NCI-H1048 (cell line): Measurements from ENCODE around the gene ABCA12.
A peak's percentile ranks its signal among the peaks of the same experiment; 100 is the strongest.

Experiments used
- DNase-seq: peaks from one replicate; lab custom pipeline; 2025; lab: John Stamatoyannopoulos, UW

The ABCA12 gene

GRCh38 chr2:215032153-215032552, 106.3 kb downstream of the ABCA12 start:
- peak; percentile 67 for DNase-seq

GRCh38 chr2:215031321-215031720, 107.1 kb downstream of the ABCA12 start:
- no peak for DNase-seq

- no peak for DNase-seq
Observed at GRCh38 chr2:215029936-215030335, 108.5 kb downstream of the ABCA12 start.

- no peak for DNase-seq
Observed at GRCh38 chr2:215028231-215028630, 110.2 kb downstream of the ABCA12 start.

- DNase-seq, result no peak
Observed at GRCh38 chr2:215027779-215028178, 110.6 kb downstream of the ABCA12 start.

GRCh38 chr2:215022910-215023309, 115.5 kb downstream of the ABCA12 start:
- DNase-seq, result no peak

GRCh38 chr2:215022418-215022817, 116.0 kb downstream of the ABCA12 start:
- no peak for DNase-seq

GRCh38 chr2:215020283-215020682, 118.1 kb downstream of the ABCA12 start:
- no peak for DNase-seq

- DNase-seq, result no peak
Observed at GRCh38 chr2:215019521-215020145, 118.8 kb downstream of the ABCA12 start.

GRCh38 chr2:215019085-215019484, 119.3 kb downstream of the ABCA12 start:
- no peak for DNase-seq

- DNase-seq, result no peak
Observed at GRCh38 chr2:215015421-215015820, 123.0 kb downstream of the ABCA12 start.

GRCh38 chr2:215010390-215010789, 128.0 kb downstream of the ABCA12 start:
- DNase-seq, result no peak

- no peak for DNase-seq
Observed at GRCh38 chr2:215003001-215003400, 135.4 kb downstream of the ABCA12 start.

GRCh38 chr2:215002500-215002899, 135.9 kb downstream of the ABCA12 start:
- no peak for DNase-seq

- no peak for DNase-seq
Observed at GRCh38 chr2:215000721-215001120, 137.7 kb downstream of the ABCA12 start.

- no peak for DNase-seq
Observed at GRCh38 chr2:214995926-214996670, 142.3 kb downstream of the ABCA12 start.

GRCh38 chr2:214995409-214995808, 143.0 kb downstream of the ABCA12 start:
- DNase-seq, result no peak

GRCh38 chr2:214992911-214993310, 145.5 kb downstream of the ABCA12 start:
- no peak for DNase-seq

GRCh38 chr2:214989187-214989586, 149.2 kb downstream of the ABCA12 start:
- DNase-seq, result no peak

GRCh38 chr2:214987261-214987660, 151.2 kb downstream of the ABCA12 start:
- DNase-seq, result no peak

- no peak for DNase-seq
Observed at GRCh38 chr2:214985619-214986018, 152.8 kb downstream of the ABCA12 start.

GRCh38 chr2:214966420-214966819, 172.0 kb downstream of the ABCA12 start:
- no peak for DNase-seq

GRCh38 chr2:214960677-214961076, 177.7 kb downstream of the ABCA12 start:
- DNase-seq, result peak; percentile 12

GRCh38 chr2:214946949-214947348, 191.5 kb downstream of the ABCA12 start:
- no peak for DNase-seq
